ENCODE results near the gene BARX1.

GRCh38 chr9:93907551-93908199 is 47.5 kb downstream of the BARX1 start:
- no peak for TF ChIP-seq EZH2 (IDR thresholded peaks at IDR 0.05; ENCODE audit: borderline replicate concordance, low read depth, low read length)
- TF ChIP-seq TCF3 (CRISPR knock-in tag; IDR thresholded peaks at IDR 0.05): no peak
- no peak for TF ChIP-seq ZNF354B (CRISPR knock-in tag; IDR thresholded peaks at IDR 0.05)
- TF ChIP-seq PREB (CRISPR knock-in tag; IDR thresholded peaks at IDR 0.05): no peak
- no peak for TF ChIP-seq SMC3 (conservative IDR thresholded peaks at IDR 0.05; ENCODE audit: insufficient read depth, low read depth, low read length)
